Measurements from ENCODE around the gene INPP5J.

The INPP5J gene

DNA sequence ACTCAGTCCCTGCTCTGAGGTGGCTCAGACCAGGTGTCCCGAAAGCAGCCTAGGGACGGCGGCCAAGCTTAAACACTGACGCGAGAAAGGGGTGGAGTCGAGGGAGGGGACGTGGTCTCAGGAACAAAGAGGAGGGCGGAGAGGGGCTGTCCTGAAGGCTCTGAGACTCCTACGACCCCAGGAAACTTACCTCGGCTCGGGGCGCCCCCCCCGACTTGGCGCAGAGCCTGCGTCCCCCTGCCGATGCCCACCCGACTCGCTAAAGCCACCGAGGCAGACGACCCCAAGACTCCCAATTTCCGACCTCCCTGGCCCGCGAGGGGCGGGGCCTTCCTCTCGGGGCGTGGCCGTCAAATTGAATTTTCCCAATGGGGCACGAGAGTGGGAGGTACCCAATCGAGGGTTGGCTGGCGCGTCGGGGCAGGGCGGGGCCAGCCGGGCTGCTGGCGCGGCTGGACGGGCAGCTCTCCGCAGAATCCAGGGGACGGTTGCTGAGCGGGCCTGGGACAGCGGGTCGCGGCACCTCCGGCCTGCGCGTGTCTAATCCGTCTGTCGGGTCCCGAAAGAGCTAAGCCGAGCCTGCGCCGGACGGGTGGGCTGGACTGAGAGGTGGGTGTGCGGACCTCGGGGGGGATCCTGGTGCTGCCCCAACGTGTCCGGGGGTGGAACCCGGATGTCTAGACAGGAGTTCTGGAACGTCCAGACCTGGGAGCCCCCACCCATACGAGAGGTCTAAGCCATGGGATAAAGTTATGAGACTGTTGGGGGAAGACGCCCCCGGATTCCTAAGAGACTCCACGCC, 41.7 kb upstream of the INPP5J start, which contains the start of gene SMTN:
SMTN (plus strand) TSS at position 471 of the 802 bp plus-strand sequence. CDS start 1,941 bp downstream, outside the sequence.
- FAIRE-seq (peak; percentile 99), DNase-seq (ENCODE audit: insufficient read length, low spot score) (peak; percentile 90)
- TF ChIP-seq POLR2AphosphoS5 (IDR thresholded peaks at IDR 0.05; ENCODE audit: low read depth, low read length) = peak; percentile 38; the same call in 1 of the 2 replicates
- TF ChIP-seq POU2F2 (IDR thresholded peaks at IDR 0.05; ENCODE audit: low read depth, low read length) = no peak
- peak; percentile 65; the same call in 1 of the 2 replicates for TF ChIP-seq TAF1 (IDR thresholded peaks at IDR 0.05; ENCODE audit: low read depth, low read length)

DNA sequence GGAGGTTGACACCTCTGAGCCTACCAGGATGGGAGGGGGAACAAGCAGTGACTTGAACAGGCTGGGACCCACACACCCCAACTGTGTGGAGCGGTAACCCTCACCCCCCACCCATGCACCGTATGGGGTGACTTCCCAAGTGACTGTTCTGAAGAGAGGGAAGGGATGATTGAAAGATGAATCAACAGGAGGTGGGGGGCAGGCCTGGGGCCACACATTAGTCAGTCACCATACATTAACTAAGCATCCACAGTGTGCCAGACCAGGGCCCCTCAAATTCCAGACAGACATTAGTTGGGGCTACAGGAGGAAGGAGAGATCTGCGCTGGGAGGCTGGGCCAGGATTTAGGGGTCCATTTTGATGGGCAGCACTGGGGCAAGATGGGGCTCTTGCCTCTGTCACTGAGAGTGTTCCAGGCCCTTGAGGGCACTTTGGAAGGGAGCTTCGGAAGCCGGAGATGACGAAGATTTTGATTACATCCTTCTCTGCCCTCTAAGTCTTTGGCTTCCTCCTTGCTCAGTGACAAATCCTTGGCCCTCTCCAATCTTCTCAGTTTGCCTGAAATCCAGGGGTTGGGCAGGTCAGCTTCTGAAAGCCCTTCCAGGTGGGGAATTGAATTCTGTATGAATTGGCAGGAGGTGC, 40.7 kb upstream of the INPP5J start:
- peak; percentile 38 for FAIRE-seq
- no peak for TF ChIP-seq POLR2AphosphoS5 (IDR thresholded peaks at IDR 0.05; ENCODE audit: low read depth, low read length)
- no peak for TF ChIP-seq POU2F2 (IDR thresholded peaks at IDR 0.05; ENCODE audit: low read depth, low read length)
- TF ChIP-seq PAX5 (IDR thresholded peaks at IDR 0.05; ENCODE audit: insufficient read depth, low read length, severe bottlenecking) = no peak
- no peak for TF ChIP-seq SPI1 (IDR thresholded peaks at IDR 0.05; ENCODE audit: low read depth, low read length)
- no peak for TF ChIP-seq POLR2A (IDR thresholded peaks at IDR 0.05; ENCODE audit: low read depth, low read length)
- TF ChIP-seq TAF1 (IDR thresholded peaks at IDR 0.05; ENCODE audit: low read depth, low read length) = no peak
- DNase-seq (ENCODE audit: insufficient read length, low spot score) = no peak

DNA sequence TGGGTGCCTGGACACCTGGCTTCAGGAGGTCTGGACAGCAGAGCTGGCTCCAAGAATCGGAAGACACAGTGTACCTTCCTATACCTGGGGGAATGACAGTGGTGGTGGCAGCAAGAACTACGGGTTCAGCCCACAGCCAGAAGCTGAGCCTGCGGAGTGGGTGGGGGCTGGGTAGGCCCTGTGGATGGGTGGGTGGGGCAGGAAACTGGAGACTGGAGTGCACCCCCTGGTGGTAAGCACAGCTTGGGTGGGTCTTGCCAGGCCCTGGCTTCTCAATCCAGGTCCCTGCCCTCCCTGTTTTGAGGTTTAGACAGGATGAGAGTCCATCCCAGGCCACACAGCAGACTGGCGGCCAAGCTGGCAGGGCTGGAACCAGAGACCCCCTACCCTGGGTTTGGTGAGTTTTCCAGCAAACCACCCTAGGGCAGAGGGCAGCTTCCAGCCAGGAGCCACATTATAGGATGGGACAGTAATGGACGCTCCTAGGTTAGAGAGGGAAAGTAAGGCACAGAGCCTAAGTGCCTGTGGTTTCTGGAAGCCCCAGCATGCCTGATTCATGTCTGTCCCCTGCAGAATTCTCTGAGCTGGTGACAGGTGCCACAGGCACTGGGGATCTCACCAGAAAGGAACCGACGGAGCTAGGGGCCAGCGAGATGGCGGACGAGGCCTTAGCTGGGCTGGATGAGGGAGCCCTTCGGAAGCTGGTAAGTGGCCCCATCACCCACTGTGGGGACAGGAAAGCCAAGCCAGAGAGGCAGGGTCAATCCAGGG, 40.0 kb upstream of the INPP5J start:
- DNase-seq (ENCODE audit: insufficient read length, low spot score) (peak; percentile 36), FAIRE-seq (peak; percentile 70)
- TF ChIP-seq PAX5 (IDR thresholded peaks at IDR 0.05; ENCODE audit: insufficient read depth, low read length, severe bottlenecking) = no peak
- TF ChIP-seq TAF1 (IDR thresholded peaks at IDR 0.05; ENCODE audit: low read depth, low read length) = no peak
- no peak for TF ChIP-seq POU2F2 (IDR thresholded peaks at IDR 0.05; ENCODE audit: low read depth, low read length)
- no peak for TF ChIP-seq POLR2AphosphoS5 (IDR thresholded peaks at IDR 0.05; ENCODE audit: low read depth, low read length)
- no peak for TF ChIP-seq SPI1 (IDR thresholded peaks at IDR 0.05; ENCODE audit: low read depth, low read length)
- no peak for TF ChIP-seq POLR2A (IDR thresholded peaks at IDR 0.05; ENCODE audit: low read depth, low read length)

DNA sequence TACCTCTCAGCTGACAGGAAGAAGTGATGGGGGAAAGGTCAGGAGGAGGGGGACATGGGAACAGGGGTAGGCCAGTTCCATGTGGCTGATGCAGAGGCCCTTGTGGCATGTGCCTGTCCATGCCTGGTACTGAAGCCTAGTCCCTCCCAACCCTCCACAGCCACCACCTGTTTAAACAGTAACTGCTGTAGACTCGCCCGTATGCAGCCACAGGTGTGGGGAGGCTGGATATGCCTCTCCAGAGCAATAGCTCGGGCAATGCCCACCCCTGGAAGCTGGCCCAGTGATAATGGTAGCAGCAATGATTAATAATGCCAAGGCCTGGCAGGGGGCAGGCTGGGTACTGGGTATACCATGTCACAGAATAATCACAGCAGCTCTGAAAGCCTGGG, 39.4 kb upstream of the INPP5J start:
- FAIRE-seq (no peak), DNase-seq (ENCODE audit: insufficient read length, low spot score) (no peak)
- no peak for TF ChIP-seq POLR2A (IDR thresholded peaks at IDR 0.05; ENCODE audit: low read depth, low read length)
- no peak for TF ChIP-seq TAF1 (IDR thresholded peaks at IDR 0.05; ENCODE audit: low read depth, low read length)
- TF ChIP-seq PAX5 (IDR thresholded peaks at IDR 0.05; ENCODE audit: insufficient read depth, low read length, severe bottlenecking) = no peak
- no peak for TF ChIP-seq SPI1 (IDR thresholded peaks at IDR 0.05; ENCODE audit: low read depth, low read length)
- TF ChIP-seq POU2F2 (IDR thresholded peaks at IDR 0.05; ENCODE audit: low read depth, low read length) = no peak
- no peak for TF ChIP-seq POLR2AphosphoS5 (IDR thresholded peaks at IDR 0.05; ENCODE audit: low read depth, low read length)

DNA sequence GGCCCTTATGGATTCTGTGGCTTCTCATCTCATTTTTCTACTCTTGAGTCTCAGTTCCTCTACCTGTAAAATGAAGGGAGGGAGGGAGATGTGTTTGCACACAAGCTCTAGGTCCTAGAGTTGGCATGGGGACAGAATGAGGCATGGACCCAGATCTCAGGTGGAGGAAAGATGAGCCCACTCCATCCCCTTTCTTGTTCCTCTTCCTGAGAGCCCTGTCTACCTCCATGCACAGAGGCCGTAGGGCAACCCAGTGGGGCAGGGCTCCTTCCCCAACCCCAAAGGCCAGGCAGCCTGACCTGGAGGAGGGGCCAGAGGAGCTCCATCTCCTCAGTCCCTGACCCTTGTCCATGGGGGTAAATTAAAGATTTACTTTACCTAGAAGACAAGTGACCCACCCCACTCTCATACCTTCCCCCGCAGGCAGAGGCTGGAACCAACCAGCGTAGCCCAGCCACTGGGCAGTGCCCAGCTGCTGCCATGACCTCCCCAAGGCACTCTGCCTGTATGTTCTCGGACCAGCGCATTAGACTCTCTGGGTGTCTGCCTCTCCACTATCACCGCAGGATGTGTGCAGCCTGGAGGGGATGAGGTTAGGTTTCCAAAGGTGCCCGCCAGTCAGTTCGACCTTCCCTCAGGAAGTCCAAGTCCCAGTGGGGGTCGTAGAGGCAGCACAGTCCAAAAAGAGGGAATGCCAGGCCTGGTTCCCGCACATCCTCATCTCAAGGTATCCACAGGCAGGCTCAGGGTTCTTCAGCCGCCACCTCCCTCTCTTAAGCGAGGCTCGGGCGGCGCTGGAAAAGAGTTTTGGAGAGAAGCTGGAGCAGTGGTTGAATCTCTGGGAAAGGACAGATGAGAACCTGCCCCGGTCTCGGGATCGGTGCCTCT, 38.6 kb upstream of the INPP5J start:
- peak; percentile 33 for DNase-seq (ENCODE audit: insufficient read length, low spot score)
- peak; percentile 47 for FAIRE-seq
- TF ChIP-seq SPI1 (IDR thresholded peaks at IDR 0.05; ENCODE audit: low read depth, low read length) (peak; percentile 68), TAF1 (IDR thresholded peaks at IDR 0.05; ENCODE audit: low read depth, low read length) (no peak), POU2F2 (IDR thresholded peaks at IDR 0.05; ENCODE audit: low read depth, low read length) (peak; percentile 35; the same call in 1 of the 2 replicates), POLR2AphosphoS5 (IDR thresholded peaks at IDR 0.05; ENCODE audit: low read depth, low read length) (no peak), POLR2A (IDR thresholded peaks at IDR 0.05; ENCODE audit: low read depth, low read length) (no peak), PAX5 (IDR thresholded peaks at IDR 0.05; ENCODE audit: insufficient read depth, low read length, severe bottlenecking) (no peak)

DNA sequence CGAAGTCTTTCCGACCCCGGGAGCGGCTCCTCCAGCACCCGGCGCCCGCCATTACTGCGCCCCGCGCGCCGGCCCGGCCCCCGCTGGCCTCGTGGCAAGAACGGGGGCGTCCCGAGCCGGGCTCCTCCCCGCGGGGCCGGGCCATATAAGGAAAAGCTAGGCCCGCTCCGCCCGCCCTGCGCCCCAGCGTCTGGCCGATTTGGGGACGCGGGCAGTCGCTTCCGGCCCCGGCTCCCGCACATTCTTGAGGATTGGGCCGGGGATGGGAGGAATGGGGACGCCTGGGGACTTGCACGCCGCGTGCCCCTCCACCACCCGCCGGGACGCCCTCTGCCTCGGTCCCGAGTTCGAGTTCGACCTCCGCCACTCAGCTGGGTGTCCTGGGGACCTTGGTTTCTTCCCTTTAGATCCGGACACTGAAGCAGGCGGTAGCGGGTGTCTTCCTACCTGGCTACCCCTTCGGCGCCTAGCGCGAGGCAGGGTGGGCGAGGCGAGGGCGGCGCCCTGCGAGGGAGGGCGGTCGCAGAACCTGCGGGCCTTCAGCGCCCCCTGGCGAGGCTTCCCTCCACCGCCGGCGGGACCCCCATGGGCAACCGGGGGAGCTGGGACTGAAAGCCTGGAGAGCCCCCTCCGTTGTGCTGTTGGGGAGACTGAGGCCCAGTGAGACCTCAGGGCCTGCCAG, 37.8 kb upstream of the INPP5J start:
- TF ChIP-seq SPI1 (IDR thresholded peaks at IDR 0.05; ENCODE audit: low read depth, low read length) = no peak
- TF ChIP-seq POLR2AphosphoS5 (IDR thresholded peaks at IDR 0.05; ENCODE audit: low read depth, low read length) = peak; percentile 74
- peak; percentile 74; the same call in 1 of the 2 replicates for TF ChIP-seq TAF1 (IDR thresholded peaks at IDR 0.05; ENCODE audit: low read depth, low read length)
- TF ChIP-seq POLR2A (IDR thresholded peaks at IDR 0.05; ENCODE audit: low read depth, low read length) = peak; percentile 74
- DNase-seq (ENCODE audit: insufficient read length, low spot score) (peak; percentile 95), FAIRE-seq (peak; percentile 94)

DNA sequence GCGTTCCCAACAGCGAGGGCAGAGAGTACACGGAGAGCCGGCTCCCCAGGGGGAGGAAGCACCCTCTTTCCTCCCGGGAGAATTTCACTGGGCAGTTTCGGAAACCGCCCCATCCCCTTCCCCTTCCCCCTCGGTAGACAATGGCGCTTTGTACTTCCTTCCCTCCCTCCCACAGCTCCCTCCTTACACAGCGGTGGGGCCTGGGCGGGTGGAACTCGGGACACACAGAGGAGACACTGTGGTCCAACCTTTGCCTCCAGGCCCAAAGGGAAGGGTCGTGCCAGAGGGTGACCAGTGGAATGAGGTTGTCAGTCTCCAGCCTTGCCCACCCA, 37.3 kb upstream of the INPP5J start:
- DNase-seq (ENCODE audit: insufficient read length, low spot score) = no peak
- FAIRE-seq = no peak
- TF ChIP-seq POU2F2 (IDR thresholded peaks at IDR 0.05; ENCODE audit: low read depth, low read length) (no peak), PAX5 (IDR thresholded peaks at IDR 0.05; ENCODE audit: insufficient read depth, low read length, severe bottlenecking) (no peak), POLR2A (IDR thresholded peaks at IDR 0.05; ENCODE audit: low read depth, low read length) (no peak), POLR2AphosphoS5 (IDR thresholded peaks at IDR 0.05; ENCODE audit: low read depth, low read length) (no peak), TAF1 (IDR thresholded peaks at IDR 0.05; ENCODE audit: low read depth, low read length) (no peak), SPI1 (IDR thresholded peaks at IDR 0.05; ENCODE audit: low read depth, low read length) (no peak)

DNA sequence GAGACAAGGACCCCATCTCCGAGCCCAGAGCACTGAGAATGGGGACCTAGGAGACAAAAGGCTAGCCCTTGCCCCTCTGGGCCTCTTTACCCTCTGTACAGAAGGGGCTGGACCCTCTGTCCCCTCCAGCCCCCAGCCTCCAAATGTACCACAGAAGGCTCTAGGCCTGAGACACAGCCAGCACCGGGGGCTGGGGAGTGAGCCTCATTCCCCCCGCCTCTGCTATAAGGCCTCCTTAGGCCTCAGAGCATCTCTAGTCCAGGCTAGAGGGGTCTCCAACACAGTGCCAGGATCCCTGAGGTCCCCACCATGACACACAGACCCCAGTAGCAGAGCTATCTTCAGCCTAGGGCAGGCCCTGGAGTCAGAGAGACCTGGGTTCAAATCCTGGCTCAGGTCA, 36.8 kb upstream of the INPP5J start:
- FAIRE-seq = no peak
- TF ChIP-seq PAX5 (IDR thresholded peaks at IDR 0.05; ENCODE audit: insufficient read depth, low read length, severe bottlenecking) = no peak
- no peak for TF ChIP-seq POU2F2 (IDR thresholded peaks at IDR 0.05; ENCODE audit: low read depth, low read length)
- TF ChIP-seq TAF1 (IDR thresholded peaks at IDR 0.05; ENCODE audit: low read depth, low read length) = no peak
- TF ChIP-seq POLR2A (IDR thresholded peaks at IDR 0.05; ENCODE audit: low read depth, low read length) = no peak
- no peak for TF ChIP-seq SPI1 (IDR thresholded peaks at IDR 0.05; ENCODE audit: low read depth, low read length)
- no peak for TF ChIP-seq POLR2AphosphoS5 (IDR thresholded peaks at IDR 0.05; ENCODE audit: low read depth, low read length)

More for the DNA sequence above, 36.8 kb upstream of the INPP5J start:
- DNase-seq (ENCODE audit: insufficient read length, low spot score) = peak; percentile 27
